ENCODE results near the gene SLC9A9. TPM values are rescaled to one million over a fixed set of nuclear protein-coding genes. Genes with fewer than 3 reads are reported as not detected.
"Not testable (repeated sequence)": the region's sequence is repeated elsewhere in the genome, so short reads cannot be mapped to it uniquely, and the experiment has no call there.

Gene SLC9A9
- total RNA-seq, 4 donors from 2014 or later: 2.1 to 40.4 (median 7.2) TPM

DNA sequence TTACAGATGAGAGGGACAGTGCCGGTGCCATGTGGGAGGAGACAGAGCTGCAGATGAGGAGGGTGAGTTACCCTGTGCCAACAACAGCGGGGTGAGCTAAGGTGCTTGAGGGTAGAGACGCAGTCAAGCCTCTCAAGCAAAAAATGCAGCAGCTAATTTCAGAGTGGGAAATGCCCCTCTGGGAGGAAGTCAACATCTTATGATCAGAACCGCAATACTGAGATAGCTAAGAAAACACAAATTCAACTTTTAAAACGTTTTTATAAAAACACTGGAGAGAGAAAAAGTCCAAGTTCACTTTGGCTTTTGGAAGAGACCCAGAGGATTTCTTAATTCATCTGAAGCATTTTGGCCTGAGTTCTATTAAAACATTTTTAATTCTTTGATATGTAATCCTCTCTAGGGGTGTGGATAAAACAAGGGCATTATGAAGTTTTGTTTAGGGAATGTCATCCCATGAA lies 319.2 kb downstream of the SLC9A9 start:
- peaks cover 0 to 5% (median 0%) of the 10 kb centered on the region in 4 donors for H3K4me1 ChIP-seq
- H3K4me3 ChIP-seq: no peak overlapping the region
- no peaks in the 10 kb centered on the region for H3K36me3 ChIP-seq
- no peaks in the 10 kb centered on the region for H3K27me3 ChIP-seq
- no peaks in the 10 kb centered on the region for H3K9me3 ChIP-seq
- DNase-seq: peak in 2 of 3 donors; percentile 72 to 76
- TF ChIP-seq, protein P1, sequence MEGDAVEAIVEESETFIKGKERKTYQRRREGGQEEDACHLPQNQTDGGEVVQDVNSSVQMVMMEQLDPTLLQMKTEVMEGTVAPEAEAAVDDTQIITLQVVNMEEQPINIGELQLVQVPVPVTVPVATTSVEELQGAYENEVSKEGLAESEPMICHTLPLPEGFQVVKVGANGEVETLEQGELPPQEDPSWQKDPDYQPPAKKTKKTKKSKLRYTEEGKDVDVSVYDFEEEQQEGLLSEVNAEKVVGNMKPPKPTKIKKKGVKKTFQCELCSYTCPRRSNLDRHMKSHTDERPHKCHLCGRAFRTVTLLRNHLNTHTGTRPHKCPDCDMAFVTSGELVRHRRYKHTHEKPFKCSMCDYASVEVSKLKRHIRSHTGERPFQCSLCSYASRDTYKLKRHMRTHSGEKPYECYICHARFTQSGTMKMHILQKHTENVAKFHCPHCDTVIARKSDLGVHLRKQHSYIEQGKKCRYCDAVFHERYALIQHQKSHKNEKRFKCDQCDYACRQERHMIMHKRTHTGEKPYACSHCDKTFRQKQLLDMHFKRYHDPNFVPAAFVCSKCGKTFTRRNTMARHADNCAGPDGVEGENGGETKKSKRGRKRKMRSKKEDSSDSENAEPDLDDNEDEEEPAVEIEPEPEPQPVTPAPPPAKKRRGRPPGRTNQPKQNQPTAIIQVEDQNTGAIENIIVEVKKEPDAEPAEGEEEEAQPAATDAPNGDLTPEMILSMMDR (IDR thresholded peaks at IDR 0.05): no peak
- no peak for TF ChIP-seq POLR2A (IDR thresholded peaks at IDR 0.05)
- H3K27ac ChIP-seq: peak overlapping the region in 2 of 4 donors; percentile 47 to 59

DNA sequence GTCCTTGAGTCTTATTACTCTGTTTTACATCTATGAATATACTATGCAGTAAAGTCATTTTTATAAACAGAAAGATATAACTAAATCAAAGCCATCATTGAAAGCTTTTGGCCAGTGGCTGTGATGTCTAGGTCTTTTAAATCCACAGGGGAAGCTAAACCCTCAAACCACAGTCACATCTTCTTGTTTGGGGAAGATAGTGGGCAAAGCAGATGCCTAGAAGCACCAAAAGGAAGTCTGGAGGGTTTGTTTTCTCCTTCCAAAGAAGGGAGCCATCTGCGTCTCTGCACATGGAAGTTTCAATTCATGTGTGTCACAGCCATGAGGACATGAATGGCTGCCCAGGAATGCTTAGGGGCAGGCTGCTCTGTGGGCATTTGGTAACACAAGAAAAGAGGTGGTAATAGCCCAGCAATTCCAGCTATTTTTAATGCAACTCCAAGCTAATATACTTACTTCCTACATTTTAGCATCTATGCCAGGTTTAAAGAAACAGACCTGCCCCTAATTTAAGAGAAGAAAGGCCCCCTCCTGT lies 322.2 kb downstream of the SLC9A9 start:
- no peak overlapping the region for H3K4me3 ChIP-seq
- DNase-seq: no peak
- H3K4me1 ChIP-seq: peaks cover 0 to 5% (median 0%) of the 10 kb centered on the region in 4 donors
- H3K9me3 ChIP-seq: no peaks in the 10 kb centered on the region
- no peaks in the 10 kb centered on the region for H3K27me3 ChIP-seq
- no peak for TF ChIP-seq POLR2A (IDR thresholded peaks at IDR 0.05)
- TF ChIP-seq, protein P1 (IDR thresholded peaks at IDR 0.05): no peak
- H3K36me3 ChIP-seq: no peaks in the 10 kb centered on the region
- H3K27ac ChIP-seq: no peak overlapping the region

- no peak overlapping the region for H3K4me3 ChIP-seq
- no peaks in the 10 kb centered on the region for H3K36me3 ChIP-seq
- no peak overlapping the region for H3K27ac ChIP-seq
- H3K9me3 ChIP-seq: no peaks in the 10 kb centered on the region
- H3K4me1 ChIP-seq: peaks cover 0 to 5% (median 0%) of the 10 kb centered on the region in 4 donors
- no peaks in the 10 kb centered on the region for H3K27me3 ChIP-seq
- TF ChIP-seq, protein P1 (IDR thresholded peaks at IDR 0.05): no peak
- TF ChIP-seq POLR2A (IDR thresholded peaks at IDR 0.05): no peak
- DNase-seq: no peak
Observed at GRCh38 chr3:143525408-143525807, 322.9 kb downstream of the SLC9A9 start.

- no peak overlapping the region for H3K4me3 ChIP-seq
- no peak overlapping the region for H3K27ac ChIP-seq
- H3K9me3 ChIP-seq: no peaks in the 10 kb centered on the region
- no peaks in the 10 kb centered on the region for H3K36me3 ChIP-seq
- DNase-seq: no peak
- H3K27me3 ChIP-seq: no peaks in the 10 kb centered on the region
- TF ChIP-seq POLR2A (IDR thresholded peaks at IDR 0.05): no peak
- TF ChIP-seq, protein P1 (IDR thresholded peaks at IDR 0.05): no peak
- H3K4me1 ChIP-seq: no peaks in the 10 kb centered on the region
Observed at GRCh38 chr3:143521803-143522202, 326.5 kb downstream of the SLC9A9 start.

DNA sequence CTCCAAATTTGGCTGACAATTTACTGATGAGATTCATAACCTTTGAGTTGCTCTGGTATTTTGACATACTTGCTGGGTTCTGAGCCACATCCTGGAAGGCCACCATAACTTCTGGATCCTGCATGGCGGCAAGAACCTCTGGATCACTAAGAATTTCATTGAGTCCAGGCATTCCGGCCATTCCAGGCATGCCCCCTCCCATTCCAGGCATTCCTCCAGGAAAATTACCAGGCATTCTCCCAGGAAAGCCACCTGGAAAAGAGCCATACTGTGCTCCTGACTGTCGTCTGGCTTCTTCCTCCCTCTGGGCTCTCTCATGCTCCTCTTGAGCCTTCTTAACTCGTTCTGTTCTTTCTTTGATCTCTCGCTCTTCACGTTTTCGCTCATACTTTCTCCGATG lies 331.1 kb downstream of the SLC9A9 start:
- H3K27me3 ChIP-seq, H3K36me3 ChIP-seq, H3K4me3 ChIP-seq, H3K4me1 ChIP-seq, DNase-seq, H3K27ac ChIP-seq, H3K9me3 ChIP-seq: not testable (repeated sequence)

DNA sequence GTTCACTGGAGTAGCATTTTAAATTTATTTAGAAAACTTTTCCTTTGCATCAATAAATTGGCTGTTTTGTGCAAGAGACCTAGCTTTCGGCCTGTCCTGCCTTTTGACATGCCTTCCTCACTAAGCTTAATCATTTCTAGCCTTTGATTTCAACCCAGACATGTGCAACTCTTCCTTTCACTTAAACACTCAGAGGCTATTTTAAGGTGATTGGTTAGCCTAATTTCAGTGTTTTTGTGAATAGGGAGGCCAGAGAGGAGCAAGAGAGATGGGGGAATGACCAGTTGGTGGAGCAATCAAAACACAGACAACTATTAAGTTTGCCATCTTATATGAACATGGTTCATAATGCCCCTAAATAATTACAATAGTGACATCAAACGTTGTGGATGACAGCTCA lies 333.4 kb downstream of the SLC9A9 start:
- no peaks in the 10 kb centered on the region for H3K9me3 ChIP-seq
- no peaks in the 10 kb centered on the region for H3K4me1 ChIP-seq
- H3K27me3 ChIP-seq: no peaks in the 10 kb centered on the region
- H3K4me3 ChIP-seq: no peak overlapping the region
- H3K27ac ChIP-seq: no peak overlapping the region
- TF ChIP-seq, protein P1 (IDR thresholded peaks at IDR 0.05): no peak
- TF ChIP-seq POLR2A (IDR thresholded peaks at IDR 0.05): no peak
- H3K36me3 ChIP-seq: no peaks in the 10 kb centered on the region
- no peak for DNase-seq
